Measurements from ENCODE around the gene POGZ.

GRCh38 chr1:151384584-151384983 is 74.7 kb downstream of the POGZ start:
- TF ChIP-seq CTCF (IDR thresholded peaks at IDR 0.05; ENCODE audit: low read length) (no peak), EZH2 (IDR thresholded peaks at IDR 0.05; ENCODE audit: borderline replicate concordance, low read length) (no peak)
